ENCODE results near the gene SLC8B1. TPM values are rescaled to one million over a fixed set of nuclear protein-coding genes. Genes with fewer than 3 reads are reported as not detected.
A peak's percentile ranks its signal among the peaks of the same experiment; 100 is the strongest.

The SLC8B1 gene
- total and polyA plus RNA-seq, 2 donors (not counting 3 experiments of a cell fraction or from before 2014, with no cell fraction given), result 29.9 to 45.4 TPM

- no peaks in the 10 kb centered on the region for H3K9me3 ChIP-seq (replicated peaks; ENCODE audit: control insufficient read depth, insufficient read depth, low read length)
- no peak overlapping the region for H2AFZ ChIP-seq (ENCODE audit: low read depth, low read length)
- peaks cover 6% of the 10 kb centered on the region for H3K4me1 ChIP-seq (ENCODE audit: control insufficient read depth, extremely low read depth, insufficient read depth, low read length)
- POLR2A ChIA-PET, result interaction anchor here (1.3 kb wide), 1 partner anchor 77 kb away, joined by 4 read pairs; the partner anchor contains the start of gene TPCN1
- peak overlapping the region; percentile 65 for H3K27ac ChIP-seq (ENCODE audit: insufficient read depth, low read depth, low read length)
- TF ChIP-seq JUN (IDR thresholded peaks at IDR 0.05; ENCODE audit: borderline replicate concordance, insufficient read depth, insufficient read length, low read depth) (no peak), FOS (IDR thresholded peaks at IDR 0.05; ENCODE audit: borderline replicate concordance, insufficient read depth, low read length) (no peak), POLR2AphosphoS5 (IDR thresholded peaks at IDR 0.05; ENCODE audit: insufficient read depth, low read depth, low read length) (no peak), POLR2A (IDR thresholded peaks at IDR 0.05; ENCODE audit: low read depth, low read length) (no peak), GATA2 (IDR thresholded peaks at IDR 0.05; ENCODE audit: insufficient read depth, insufficient read length, low read depth, low read length) (no peak), CTCF (IDR thresholded peaks at IDR 0.05; ENCODE audit: extremely low read depth in 1 of 2, insufficient read depth in 1 of 2, low read depth in 1 of 2, low read length in 2 of 2) (no peak), MAX (IDR thresholded peaks at IDR 0.05; ENCODE audit: insufficient read depth, insufficient read length) (no peak), EZH2 (IDR thresholded peaks at IDR 0.05; ENCODE audit: borderline replicate concordance, low read depth, low read length, severe bottlenecking) (no peak), MYC (IDR thresholded peaks at IDR 0.05; ENCODE audit: low read depth, low read length) (no peak)
- intact Hi-C loops (cut with micrococcal nuclease) (loop anchor here (2.0 kb wide), 1 partner anchor 52 kb away; no protein-coding TSS in a partner anchor), dilution Hi-C loops (cut with MboI; ENCODE audit: extremely low pct_ligation_motif_present, low sequenced_read_pairs) (no loop called here)
- BruUV-seq (replicated peaks), result TSS peak; percentile 30
- no peak overlapping the region for H3K9ac ChIP-seq (replicated peaks; ENCODE audit: extremely low read depth, insufficient read depth, low read length)
- no peak overlapping the region for H3K4me3 ChIP-seq (replicated peaks in 1 of 3; ENCODE audit: insufficient read depth in 1 of 3, low read depth in 1 of 3, low read length in 3 of 3)
- H3K4me2 ChIP-seq (ENCODE audit: insufficient read depth, low read length), result no peak overlapping the region
- DNase-seq (ENCODE audit: low read depth, low spot score), result no peak
- H3K27me3 ChIP-seq (ENCODE audit: control insufficient read depth in 2 of 2, insufficient read depth in 2 of 2, low read length in 2 of 2), result no peaks in the 10 kb centered on the region
- no peaks in the 10 kb centered on the region for H4K20me1 ChIP-seq (replicated peaks; ENCODE audit: control insufficient read depth, extremely low read depth, insufficient read depth, low read length)
- FAIRE-seq, result no peak
- no peaks in the 10 kb centered on the region for H3K9me1 ChIP-seq (replicated peaks; ENCODE audit: control insufficient read depth, extremely low read depth, insufficient read depth, low read length)
- no peaks in the 10 kb centered on the region for H3K79me2 ChIP-seq (ENCODE audit: control insufficient read depth, insufficient read depth, low read length)
- CTCF ChIA-PET, result interaction anchor here (1.0 kb wide), 1 partner anchor 10 kb away, joined by 3 read pairs; no protein-coding TSS in a partner anchor
- no peaks in the 10 kb centered on the region for H3K36me3 ChIP-seq (ENCODE audit: control insufficient read depth in 2 of 2, extremely low read depth in 1 of 2, insufficient read depth in 2 of 2, low read length in 2 of 2)
Measured at GRCh38 chr12:113298861-113299545, 35.9 kb downstream of the SLC8B1 start.
